ENCODE data around the gene MYO1D. TPM values are rescaled to one million over a fixed set of nuclear protein-coding genes. Genes with fewer than 3 reads are reported as not detected.

The MYO1D gene
- total RNA-seq, 1 experiment from 2014 or later = 40.8 TPM

- no TSS peak for BruUV-seq (replicated peaks)
- H3K4me2 ChIP-seq = no peak overlapping the region
- no peak for DNase-seq
- H3K27ac ChIP-seq = no peak overlapping the region
- no peaks in the 10 kb centered on the region for H3K4me1 ChIP-seq (replicated peaks; ENCODE audit: insufficient read depth)
- no peak overlapping the region for H2AFZ ChIP-seq
- no peaks in the 10 kb centered on the region for H3F3A ChIP-seq (ENCODE audit: insufficient read depth, low read depth)
- ChIA-PET CTCF (no interaction called here), POLR2A (ENCODE audit: unreplicated experiment) (no interaction called here)
- no peaks in the 10 kb centered on the region for H3K36me3 ChIP-seq (ENCODE audit: low read depth)
- intact Hi-C loops (cut with micrococcal nuclease; ENCODE audit: unreplicated experiment) = no loop called here
- no peak for TF ChIP-seq EZH2 (IDR thresholded peaks at IDR 0.05; ENCODE audit: low read depth)
- TF ChIP-seq, protein P1, sequence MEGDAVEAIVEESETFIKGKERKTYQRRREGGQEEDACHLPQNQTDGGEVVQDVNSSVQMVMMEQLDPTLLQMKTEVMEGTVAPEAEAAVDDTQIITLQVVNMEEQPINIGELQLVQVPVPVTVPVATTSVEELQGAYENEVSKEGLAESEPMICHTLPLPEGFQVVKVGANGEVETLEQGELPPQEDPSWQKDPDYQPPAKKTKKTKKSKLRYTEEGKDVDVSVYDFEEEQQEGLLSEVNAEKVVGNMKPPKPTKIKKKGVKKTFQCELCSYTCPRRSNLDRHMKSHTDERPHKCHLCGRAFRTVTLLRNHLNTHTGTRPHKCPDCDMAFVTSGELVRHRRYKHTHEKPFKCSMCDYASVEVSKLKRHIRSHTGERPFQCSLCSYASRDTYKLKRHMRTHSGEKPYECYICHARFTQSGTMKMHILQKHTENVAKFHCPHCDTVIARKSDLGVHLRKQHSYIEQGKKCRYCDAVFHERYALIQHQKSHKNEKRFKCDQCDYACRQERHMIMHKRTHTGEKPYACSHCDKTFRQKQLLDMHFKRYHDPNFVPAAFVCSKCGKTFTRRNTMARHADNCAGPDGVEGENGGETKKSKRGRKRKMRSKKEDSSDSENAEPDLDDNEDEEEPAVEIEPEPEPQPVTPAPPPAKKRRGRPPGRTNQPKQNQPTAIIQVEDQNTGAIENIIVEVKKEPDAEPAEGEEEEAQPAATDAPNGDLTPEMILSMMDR (conservative IDR thresholded peaks at IDR 0.05) = no peak
- H3K9me3 ChIP-seq (ENCODE audit: insufficient read depth, low read depth) = no peaks in the 10 kb centered on the region
- no peaks in the 10 kb centered on the region for H3K79me2 ChIP-seq (ENCODE audit: low read depth)
- no peak overlapping the region for H3K4me3 ChIP-seq
- no peaks in the 10 kb centered on the region for H3K9me2 ChIP-seq (ENCODE audit: insufficient read depth)
- no peaks in the 10 kb centered on the region for H4K20me1 ChIP-seq (ENCODE audit: insufficient read depth)
- no peaks in the 10 kb centered on the region for H3K27me3 ChIP-seq (ENCODE audit: insufficient read depth, low read depth)
Observed at GRCh38 chr17:32709562-32709961, 167.4 kb downstream of the MYO1D start.

DNA sequence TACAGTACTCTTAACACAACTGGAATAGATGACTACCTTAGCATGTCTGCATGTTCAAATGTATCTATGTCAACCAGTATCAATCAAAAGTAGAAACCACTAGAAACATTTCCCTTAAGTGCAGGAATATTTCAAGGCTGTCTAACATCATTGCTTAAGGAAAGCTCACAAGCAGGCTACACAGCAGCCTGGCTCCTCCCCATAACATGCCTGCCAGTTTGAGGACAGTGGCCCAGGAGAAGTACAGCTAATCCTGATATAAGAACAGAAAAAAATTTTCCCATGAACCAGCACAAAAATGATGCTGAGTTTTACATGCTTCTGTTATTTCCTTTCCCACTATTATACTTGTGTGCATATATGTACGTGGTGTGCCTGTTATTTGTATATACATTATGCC is 175.1 kb downstream of the MYO1D start:
- no peaks in the 10 kb centered on the region for H3F3A ChIP-seq (ENCODE audit: insufficient read depth, low read depth)
- CTCF ChIA-PET = no interaction called here
- no peaks in the 10 kb centered on the region for H4K20me1 ChIP-seq (ENCODE audit: insufficient read depth)
- H3K9me3 ChIP-seq (ENCODE audit: insufficient read depth, low read depth) = no peaks in the 10 kb centered on the region
- no peaks in the 10 kb centered on the region for H3K36me3 ChIP-seq (ENCODE audit: low read depth)
- no peaks in the 10 kb centered on the region for H3K27me3 ChIP-seq (ENCODE audit: insufficient read depth, low read depth)
- H3K4me1 ChIP-seq (replicated peaks; ENCODE audit: insufficient read depth) = no peaks in the 10 kb centered on the region
- H3K79me2 ChIP-seq (ENCODE audit: low read depth) = no peaks in the 10 kb centered on the region
- no peak overlapping the region for H3K4me3 ChIP-seq
- H2AFZ ChIP-seq = no peak overlapping the region
- BruUV-seq (replicated peaks) = no TSS peak
- no peak overlapping the region for H3K27ac ChIP-seq
- no peak overlapping the region for H3K4me2 ChIP-seq
- DNase-seq = no peak
- POLR2A ChIA-PET (ENCODE audit: unreplicated experiment) = no interaction called here
- TF ChIP-seq, protein P1 (conservative IDR thresholded peaks at IDR 0.05) = no peak
- no peak for TF ChIP-seq EZH2 (IDR thresholded peaks at IDR 0.05; ENCODE audit: low read depth)
- intact Hi-C loops (cut with micrococcal nuclease; ENCODE audit: unreplicated experiment) = no loop called here
- H3K9me2 ChIP-seq (ENCODE audit: insufficient read depth) = no peaks in the 10 kb centered on the region

GRCh38 chr17:32699247-32699646 is 177.7 kb downstream of the MYO1D start:
- no peaks in the 10 kb centered on the region for H3F3A ChIP-seq (ENCODE audit: insufficient read depth, low read depth)
- ChIA-PET CTCF (no interaction called here), POLR2A (ENCODE audit: unreplicated experiment) (no interaction called here)
- no peaks in the 10 kb centered on the region for H3K36me3 ChIP-seq (ENCODE audit: low read depth)
- intact Hi-C loops (cut with micrococcal nuclease; ENCODE audit: unreplicated experiment) = no loop called here
- DNase-seq = no peak
- H3K27me3 ChIP-seq (ENCODE audit: insufficient read depth, low read depth) = no peaks in the 10 kb centered on the region
- H3K4me2 ChIP-seq = no peak overlapping the region
- H3K9me2 ChIP-seq (ENCODE audit: insufficient read depth) = no peaks in the 10 kb centered on the region
- H3K4me3 ChIP-seq = no peak overlapping the region
- no peaks in the 10 kb centered on the region for H4K20me1 ChIP-seq (ENCODE audit: insufficient read depth)
- no peaks in the 10 kb centered on the region for H3K9me3 ChIP-seq (ENCODE audit: insufficient read depth, low read depth)
- no peak overlapping the region for H2AFZ ChIP-seq
- TF ChIP-seq, protein P1 (conservative IDR thresholded peaks at IDR 0.05) = no peak
- TF ChIP-seq EZH2 (IDR thresholded peaks at IDR 0.05; ENCODE audit: low read depth) = no peak
- H3K27ac ChIP-seq = no peak overlapping the region
- H3K4me1 ChIP-seq (replicated peaks; ENCODE audit: insufficient read depth) = no peaks in the 10 kb centered on the region
- no peaks in the 10 kb centered on the region for H3K79me2 ChIP-seq (ENCODE audit: low read depth)
- BruUV-seq (replicated peaks) = no TSS peak
